Activated CD8-positive, alpha-beta memory T cell treated with anti-CD3 and anti-CD28 coated beads for 36 hours (primary cell): Measurements from ENCODE around the gene CACNG5. TPM values are rescaled to one million over a fixed set of nuclear protein-coding genes. Genes with fewer than 3 reads are reported as not detected.

ENCODE experiments used
- CTCF ChIA-PET: fragments of 350-600 bp; sonication (Branson Sonifier 250); formaldehyde crosslinking; loops from one replicate; lab custom pipeline; 2021; ENCODE audit warnings: antibody characterized with exemption; lab: Charles Lee
- POLR2A ChIA-PET: fragments of 350-600 bp; sonication (Branson Sonifier 250); formaldehyde crosslinking; loops from one replicate; lab custom pipeline; 2021; ENCODE audit warnings: antibody characterized with exemption; lab: Charles Lee
- total RNA-seq, 2 experiments: library from RNA; stranded (reverse); gene quantifications; one replicate each; pipeline ENCODE4 v1.2.3, GENCODE V29; 2021

CACNG5 gene
- total RNA-seq, result not detected

- POLR2A ChIA-PET, result no interaction called here
- CTCF ChIA-PET, result no interaction called here
Measured at GRCh38 chr17:66834919-66835454, at the start of gene CACNG5. Gene CACNG5 (plus strand): TSS chr17:66835117. CDS start chr17:66877333, 42,216 bp downstream.

GRCh38 chr17:66786107-66786506 is 48.8 kb upstream of the CACNG5 start:
- CTCF ChIA-PET, result no interaction called here
- POLR2A ChIA-PET, result no interaction called here

GRCh38 chr17:66787914-66788313 is 47.0 kb upstream of the CACNG5 start:
- ChIA-PET CTCF (no interaction called here), POLR2A (no interaction called here)

- POLR2A ChIA-PET, result no interaction called here
- CTCF ChIA-PET, result no interaction called here
Measured at GRCh38 chr17:66789093-66789492, 45.8 kb upstream of the CACNG5 start.

GRCh38 chr17:66789961-66790437 is 44.9 kb upstream of the CACNG5 start:
- CTCF ChIA-PET, result no interaction called here
- POLR2A ChIA-PET, result no interaction called here

- ChIA-PET POLR2A (no interaction called here), CTCF (no interaction called here)
Measured at GRCh38 chr17:66790501-66791061, 44.3 kb upstream of the CACNG5 start.

- CTCF ChIA-PET, result no interaction called here
- POLR2A ChIA-PET, result no interaction called here
Measured at GRCh38 chr17:66791347-66791746, 43.6 kb upstream of the CACNG5 start.

- ChIA-PET CTCF (no interaction called here), POLR2A (no interaction called here)
Measured at GRCh38 chr17:66793814-66794213, 41.1 kb upstream of the CACNG5 start.

GRCh38 chr17:66795486-66795885 is 39.4 kb upstream of the CACNG5 start:
- ChIA-PET POLR2A (no interaction called here), CTCF (no interaction called here)

- ChIA-PET POLR2A (no interaction called here), CTCF (no interaction called here)
Measured at GRCh38 chr17:66799849-66800537, 34.9 kb upstream of the CACNG5 start.

GRCh38 chr17:66803474-66803951 is 31.4 kb upstream of the CACNG5 start:
- ChIA-PET CTCF (no interaction called here), POLR2A (no interaction called here)

GRCh38 chr17:66805567-66805966 is 29.4 kb upstream of the CACNG5 start:
- POLR2A ChIA-PET, result no interaction called here
- CTCF ChIA-PET, result no interaction called here

- POLR2A ChIA-PET, result no interaction called here
- CTCF ChIA-PET, result no interaction called here
Measured at GRCh38 chr17:66807182-66807581, 27.7 kb upstream of the CACNG5 start.

- CTCF ChIA-PET, result no interaction called here
- POLR2A ChIA-PET, result no interaction called here
Measured at GRCh38 chr17:66809408-66809807, 25.5 kb upstream of the CACNG5 start.

- POLR2A ChIA-PET, result no interaction called here
- CTCF ChIA-PET, result no interaction called here
Measured at GRCh38 chr17:66810951-66811682, 23.8 kb upstream of the CACNG5 start.

GRCh38 chr17:66811683-66812054 is 23.2 kb upstream of the CACNG5 start:
- CTCF ChIA-PET, result no interaction called here

GRCh38 chr17:66812571-66812970 is 22.3 kb upstream of the CACNG5 start:
- ChIA-PET CTCF (no interaction called here), POLR2A (no interaction called here)

More at GRCh38 chr17:66811683-66812054, 23.2 kb upstream of the CACNG5 start:
- POLR2A ChIA-PET, result no interaction called here

- ChIA-PET CTCF (no interaction called here), POLR2A (no interaction called here)
Measured at GRCh38 chr17:66813296-66813695, 21.6 kb upstream of the CACNG5 start.

GRCh38 chr17:66814026-66814425 is 20.9 kb upstream of the CACNG5 start:
- CTCF ChIA-PET, result no interaction called here
- POLR2A ChIA-PET, result no interaction called here

- ChIA-PET POLR2A (no interaction called here), CTCF (no interaction called here)
Measured at GRCh38 chr17:66814570-66814969, 20.3 kb upstream of the CACNG5 start.
